Activated CD8-positive, alpha-beta T cell treated with anti-CD3 and anti-CD28 coated beads for 36 hours (primary cell): ENCODE results near the gene PLXNC1. TPM values are rescaled to one million over a fixed set of nuclear protein-coding genes. Genes with fewer than 3 reads are reported as not detected.
A peak's percentile ranks its signal among the peaks of the same experiment; 100 is the strongest.

Experiments
- ATAC-seq: fragments of 200-7000 bp; cut with Tn5 transposase; one replicate; pipeline ENCODE4 v1.10.0; 2021; ENCODE audit warnings: mild to moderate bottlenecking, moderate library complexity
- CTCF ChIA-PET: fragments of 350-600 bp; sonication (Branson Sonifier 250); formaldehyde crosslinking; loops from one replicate; lab custom pipeline; 2021; ENCODE audit warnings: antibody characterized with exemption; lab: Charles Lee
- POLR2A ChIA-PET: fragments of 350-600 bp; sonication (Branson Sonifier 250); formaldehyde crosslinking; loops from one replicate; lab custom pipeline; 2021; ENCODE audit warnings: antibody characterized with exemption; lab: Charles Lee
- DNase-seq: peaks from one replicate; pipeline ENCODE4 v3.0.0-alpha.2; 2020
- H3K27ac Mint-ChIP-seq: one replicate; pipeline ENCODE4 v1.8.0; 2021; ENCODE audit warnings: mild to moderate bottlenecking, mixed read lengths
- H3K27me3 Mint-ChIP-seq: one replicate; pipeline ENCODE4 v1.8.0; 2021; ENCODE audit warnings: mixed read lengths
- H3K36me3 Mint-ChIP-seq: one replicate; pipeline ENCODE4 v1.8.0; 2021; ENCODE audit warnings: low read depth, mixed read lengths
- H3K4me1 Mint-ChIP-seq: one replicate; pipeline ENCODE4 v1.8.0; 2021; ENCODE audit warnings: low read depth, mixed read lengths
- H3K4me3 Mint-ChIP-seq: one replicate; pipeline ENCODE4 v1.8.0; 2021; ENCODE audit warnings: mild to moderate bottlenecking, moderate library complexity, mixed read lengths
- H3K9me3 Mint-ChIP-seq: one replicate; pipeline ENCODE4 v1.8.0; 2021; ENCODE audit warnings: mixed read lengths
- intact Hi-C: fragments of 100-400 bp; cut with micrococcal nuclease; formaldehyde crosslinking; loops from one replicate; pipeline ENCODE4 v1.10.0; 2022
- total RNA-seq, 2 experiments: library from RNA; stranded (reverse); gene quantifications; one replicate each; pipeline ENCODE4 v1.2.3, GENCODE V29; 2021
- TF ChIP-seq, protein P1 (sequence below): fragments of 200-600 bp; IDR thresholded peaks from one replicate; pipeline ENCODE4 v1.8.0; 2022; ENCODE audit warnings: antibody characterized with exemption, mild to moderate bottlenecking

PLXNC1 gene
- total RNA-seq, 2 experiments from 2014 or later = 8.8 to 9.5 TPM

DNA sequence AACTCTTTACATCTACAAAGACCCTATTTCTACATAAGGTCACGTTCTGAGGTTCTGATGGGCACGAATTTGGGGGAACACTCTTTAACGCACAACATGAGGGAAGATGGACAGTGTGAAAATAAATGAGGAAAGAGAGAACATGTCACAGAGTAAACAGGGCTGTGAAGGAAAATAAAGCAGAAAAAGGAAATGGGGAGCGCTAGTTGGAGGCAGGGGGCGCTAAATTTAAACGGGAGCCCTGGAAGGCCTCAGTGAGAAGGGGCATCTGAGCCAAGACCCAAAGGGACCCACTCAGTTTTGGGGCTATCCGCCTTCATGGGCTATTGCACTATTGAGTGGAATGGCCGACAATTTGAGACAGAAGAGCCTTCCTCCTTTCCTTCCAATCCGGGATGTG is 50.5 kb downstream of the PLXNC1 start:
- Mint-ChIP-seq H3K4me1 (peaks cover 18% of the 10 kb centered on the region), H3K36me3 (peaks cover 18% of the 10 kb centered on the region), H3K4me3 (no peak overlapping the region), H3K27me3 (no peaks in the 10 kb centered on the region), H3K27ac (no peak overlapping the region), H3K9me3 (peaks cover 2% of the 10 kb centered on the region)
- TF ChIP-seq, protein P1, sequence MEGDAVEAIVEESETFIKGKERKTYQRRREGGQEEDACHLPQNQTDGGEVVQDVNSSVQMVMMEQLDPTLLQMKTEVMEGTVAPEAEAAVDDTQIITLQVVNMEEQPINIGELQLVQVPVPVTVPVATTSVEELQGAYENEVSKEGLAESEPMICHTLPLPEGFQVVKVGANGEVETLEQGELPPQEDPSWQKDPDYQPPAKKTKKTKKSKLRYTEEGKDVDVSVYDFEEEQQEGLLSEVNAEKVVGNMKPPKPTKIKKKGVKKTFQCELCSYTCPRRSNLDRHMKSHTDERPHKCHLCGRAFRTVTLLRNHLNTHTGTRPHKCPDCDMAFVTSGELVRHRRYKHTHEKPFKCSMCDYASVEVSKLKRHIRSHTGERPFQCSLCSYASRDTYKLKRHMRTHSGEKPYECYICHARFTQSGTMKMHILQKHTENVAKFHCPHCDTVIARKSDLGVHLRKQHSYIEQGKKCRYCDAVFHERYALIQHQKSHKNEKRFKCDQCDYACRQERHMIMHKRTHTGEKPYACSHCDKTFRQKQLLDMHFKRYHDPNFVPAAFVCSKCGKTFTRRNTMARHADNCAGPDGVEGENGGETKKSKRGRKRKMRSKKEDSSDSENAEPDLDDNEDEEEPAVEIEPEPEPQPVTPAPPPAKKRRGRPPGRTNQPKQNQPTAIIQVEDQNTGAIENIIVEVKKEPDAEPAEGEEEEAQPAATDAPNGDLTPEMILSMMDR = no peak
- ATAC-seq (no peak), DNase-seq (no peak)
- intact Hi-C loops = no loop called here
- ChIA-PET CTCF (no interaction called here), POLR2A (no interaction called here)

DNA sequence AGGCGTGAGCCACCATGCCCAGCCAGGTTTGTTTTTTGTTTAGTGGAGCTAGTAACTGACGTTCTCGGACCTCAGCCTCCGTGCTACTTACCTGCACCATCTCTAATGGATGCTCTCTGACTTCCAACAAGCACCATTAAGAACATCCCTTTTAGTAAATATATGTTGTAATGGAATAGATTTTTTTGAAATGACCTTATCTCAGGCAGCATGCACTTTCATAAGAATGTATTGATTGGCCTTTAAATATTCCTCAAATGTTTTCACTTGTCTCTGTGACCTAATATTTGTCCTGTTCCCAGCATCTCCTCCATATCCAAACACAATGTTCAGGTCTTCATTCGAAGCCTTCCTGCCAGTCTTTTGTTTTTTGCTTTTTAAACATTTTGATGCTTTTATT is 51.7 kb downstream of the PLXNC1 start:
- no peak overlapping the region for H3K27ac Mint-ChIP-seq
- H3K4me1 Mint-ChIP-seq = peaks cover 29% of the 10 kb centered on the region
- CTCF ChIA-PET = interaction anchor here (1.1 kb wide), 1 partner anchor 10 kb away, joined by 4 read pairs; no protein-coding TSS in a partner anchor
- POLR2A ChIA-PET = interaction anchor here (1.0 kb wide), 1 partner anchor 8 kb away, joined by 3 read pairs; no protein-coding TSS in a partner anchor
- H3K27me3 Mint-ChIP-seq = no peaks in the 10 kb centered on the region
- peaks cover 2% of the 10 kb centered on the region for H3K9me3 Mint-ChIP-seq
- DNase-seq (no peak), ATAC-seq (no peak)
- TF ChIP-seq, protein P1 = no peak
- H3K4me3 Mint-ChIP-seq = no peak overlapping the region
- peaks cover 18% of the 10 kb centered on the region for H3K36me3 Mint-ChIP-seq
- intact Hi-C loops = no loop called here

DNA sequence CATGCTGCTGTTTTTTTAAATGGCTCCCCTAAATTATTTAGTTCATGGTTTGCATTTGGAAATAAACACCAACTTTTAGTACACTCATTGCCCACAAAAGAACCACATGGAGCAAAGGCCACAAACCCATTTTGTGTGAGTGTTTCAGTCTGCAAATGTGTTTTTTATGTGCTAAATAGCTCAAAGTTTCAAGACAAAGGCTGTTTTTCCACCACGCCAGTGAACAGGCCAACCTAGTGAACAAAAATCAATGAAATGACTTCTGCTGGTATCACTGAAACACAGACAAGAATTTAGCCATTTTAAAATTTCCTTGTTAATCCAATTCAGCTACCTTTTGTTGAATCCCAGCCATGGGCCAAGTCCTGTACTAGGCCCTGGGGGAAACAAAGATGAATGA is 52.3 kb downstream of the PLXNC1 start:
- TF ChIP-seq, protein P1 = no peak
- Mint-ChIP-seq H3K4me3 (no peak overlapping the region), H3K27me3 (no peaks in the 10 kb centered on the region), H3K4me1 (peaks cover 34% of the 10 kb centered on the region), H3K9me3 (peaks cover 2% of the 10 kb centered on the region), H3K27ac (no peak overlapping the region), H3K36me3 (peaks cover 18% of the 10 kb centered on the region)
- intact Hi-C loops = no loop called here
- no peak for DNase-seq
- ChIA-PET CTCF (interaction anchor here (1.1 kb wide), 1 partner anchor 11 kb away, joined by 4 read pairs; no protein-coding TSS in a partner anchor), POLR2A (no interaction called here)
- ATAC-seq = no peak

DNA sequence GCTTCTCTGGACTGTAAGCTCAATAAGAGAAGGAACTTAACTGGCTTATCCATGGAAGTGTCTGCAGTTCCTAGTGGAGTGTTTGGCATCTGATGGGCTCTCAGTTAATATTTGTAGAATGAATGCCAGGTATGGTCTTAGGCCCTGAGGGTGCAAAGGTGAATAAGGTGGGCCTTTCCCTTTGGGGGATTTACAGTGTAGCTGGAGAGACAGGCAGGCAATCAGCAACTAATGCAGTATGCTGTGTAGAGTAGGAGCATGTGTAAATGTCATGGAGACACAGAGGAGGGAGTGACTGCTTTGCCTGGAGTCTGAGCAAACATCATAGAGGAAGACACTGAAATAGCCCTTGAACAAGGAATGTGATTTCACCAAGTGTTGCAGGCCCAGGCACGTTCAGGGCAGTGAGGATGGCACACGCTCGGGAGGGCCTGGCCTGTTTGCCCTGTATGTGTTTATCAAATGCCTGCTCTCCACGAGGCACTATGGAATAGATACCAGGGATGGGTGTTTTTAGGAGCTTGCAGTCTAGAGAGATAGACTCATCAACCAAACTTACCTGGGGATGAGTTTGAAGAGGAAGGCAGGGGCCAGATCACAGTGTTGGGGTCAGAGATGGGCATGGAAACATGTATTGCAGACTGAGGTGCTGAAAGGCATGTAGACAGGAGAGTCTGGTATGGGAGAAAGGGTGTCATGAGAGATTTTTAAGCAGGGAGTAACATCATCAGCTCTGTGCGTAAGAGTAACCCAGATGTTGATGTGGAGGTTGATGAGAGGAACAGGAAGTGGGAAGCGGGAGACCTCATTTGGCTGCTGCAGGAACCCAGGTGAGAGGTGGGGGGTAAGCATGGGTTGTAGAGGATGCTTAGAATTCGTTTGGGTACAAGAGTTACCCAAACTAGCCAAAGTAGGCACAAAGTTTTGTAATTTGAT is 54.1 kb downstream of the PLXNC1 start:
- Mint-ChIP-seq H3K27ac (peak overlapping the region; percentile 51), H3K4me1 (peaks cover 52% of the 10 kb centered on the region), H3K4me3 (no peak overlapping the region), H3K9me3 (peaks cover 2% of the 10 kb centered on the region), H3K27me3 (no peaks in the 10 kb centered on the region), H3K36me3 (peaks cover 18% of the 10 kb centered on the region)
- ChIA-PET POLR2A (interaction anchor here (0.6 to 1.5 kb wide), 3 partner anchors 16 to 227 kb away, joined by 3 read pairs; no protein-coding TSS in a partner anchor), CTCF (interaction anchor here (0.9 to 2.9 kb wide), 2 partner anchors 53 to 57 kb away, joined by 4 to 10 read pairs; no protein-coding TSS in a partner anchor)
- DNase-seq = peak; percentile 27
- TF ChIP-seq, protein P1 = no peak
- intact Hi-C loops = no loop called here
- no peak for ATAC-seq

DNA sequence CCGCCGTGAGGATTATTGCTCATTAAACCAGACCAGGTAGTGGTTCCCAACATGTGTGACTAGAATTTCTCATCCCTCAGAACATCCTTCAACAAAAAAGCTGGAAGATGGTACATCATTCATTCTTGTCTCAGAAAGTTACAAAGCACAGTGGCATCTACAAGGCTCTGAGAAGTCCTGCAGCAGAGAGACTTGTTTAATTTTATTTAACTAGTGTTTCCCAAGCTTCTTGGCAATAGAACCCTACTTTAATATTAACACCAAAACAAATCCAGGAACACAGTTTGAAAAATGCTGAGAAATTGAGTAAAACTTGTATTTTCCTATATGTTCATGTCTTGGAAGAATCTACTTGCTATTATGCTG is 54.8 kb downstream of the PLXNC1 start:
- POLR2A ChIA-PET = interaction anchor here (0.6 to 1.5 kb wide), 3 partner anchors 17 to 228 kb away, joined by 3 read pairs; no protein-coding TSS in a partner anchor
- no peak for ATAC-seq

More for the DNA sequence above, 54.8 kb downstream of the PLXNC1 start:
- Mint-ChIP-seq H3K36me3 (peaks cover 18% of the 10 kb centered on the region), H3K27me3 (no peaks in the 10 kb centered on the region), H3K9me3 (peaks cover 2% of the 10 kb centered on the region), H3K4me3 (no peak overlapping the region), H3K4me1 (peaks cover 59% of the 10 kb centered on the region), H3K27ac (peak overlapping the region; percentile 37)
- CTCF ChIA-PET = interaction anchor here (2.9 kb wide), 1 partner anchor 54 kb away, joined by 10 read pairs; no protein-coding TSS in a partner anchor
- TF ChIP-seq, protein P1 = no peak
- intact Hi-C loops = no loop called here
- no peak for DNase-seq
